Astrocyte of the spinal cord (primary cell): ENCODE results near the gene MKNK1.
A peak's percentile ranks its signal among the peaks of the same experiment; 100 is the strongest.

ENCODE experiments used
- DNase-seq: peaks from one replicate; pipeline ENCODE4 v3.0.0; 2011; ENCODE audit warnings: low read depth, low spot score
- H3K4me3 ChIP-seq: 2 replicates; pipeline ENCODE4 v1.5.1; 2011; ENCODE audit warnings: low read depth, mild to moderate bottlenecking, low read length, moderate library complexity
- in situ Hi-C: cut with HindIII; loops from 2 replicates; pipeline ENCODE4 v1.10.0; 2017; ENCODE audit warnings: low sequenced_read_pairs
- TF ChIP-seq, protein P1 (sequence below): IDR thresholded peaks from 2 replicates; pipeline ENCODE4 v1.5.1; 2012; ENCODE audit warnings: low read depth, mild to moderate bottlenecking, low read length, inconsistent platforms

Gene MKNK1

DNA sequence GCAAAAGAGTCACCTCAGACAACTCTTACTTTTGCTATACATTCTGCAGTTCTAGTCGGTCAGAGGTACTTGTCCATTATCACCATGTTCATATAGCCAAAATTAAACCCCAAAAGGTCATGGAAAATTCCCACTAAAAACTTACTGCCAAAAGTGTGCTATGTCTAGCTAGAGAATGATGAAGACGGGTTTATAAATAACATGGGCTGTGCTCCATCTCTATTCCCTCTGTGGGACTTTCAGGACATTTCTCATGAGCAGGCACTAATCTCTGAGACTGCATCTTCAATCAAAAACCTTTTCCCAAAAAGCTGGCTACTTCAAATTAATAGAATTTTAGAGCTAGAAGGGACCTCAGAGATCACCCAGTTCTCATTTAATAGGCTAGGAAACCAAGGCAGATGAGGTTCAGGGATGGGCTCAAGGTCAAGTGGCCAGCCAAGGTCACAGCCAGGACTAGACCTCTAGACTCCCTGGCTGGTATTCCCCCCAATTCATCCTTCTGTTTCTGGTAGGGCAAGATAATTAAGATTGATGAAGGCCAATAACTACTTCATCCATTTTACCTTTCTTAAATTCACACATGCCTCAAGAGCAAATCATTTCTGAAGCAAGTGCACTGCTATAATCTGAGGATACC is 33.5 kb upstream of the MKNK1 start:
- DNase-seq: no peak
- in situ Hi-C loops: no loop called here
- no peak overlapping the region for H3K4me3 ChIP-seq
- TF ChIP-seq, protein P1, sequence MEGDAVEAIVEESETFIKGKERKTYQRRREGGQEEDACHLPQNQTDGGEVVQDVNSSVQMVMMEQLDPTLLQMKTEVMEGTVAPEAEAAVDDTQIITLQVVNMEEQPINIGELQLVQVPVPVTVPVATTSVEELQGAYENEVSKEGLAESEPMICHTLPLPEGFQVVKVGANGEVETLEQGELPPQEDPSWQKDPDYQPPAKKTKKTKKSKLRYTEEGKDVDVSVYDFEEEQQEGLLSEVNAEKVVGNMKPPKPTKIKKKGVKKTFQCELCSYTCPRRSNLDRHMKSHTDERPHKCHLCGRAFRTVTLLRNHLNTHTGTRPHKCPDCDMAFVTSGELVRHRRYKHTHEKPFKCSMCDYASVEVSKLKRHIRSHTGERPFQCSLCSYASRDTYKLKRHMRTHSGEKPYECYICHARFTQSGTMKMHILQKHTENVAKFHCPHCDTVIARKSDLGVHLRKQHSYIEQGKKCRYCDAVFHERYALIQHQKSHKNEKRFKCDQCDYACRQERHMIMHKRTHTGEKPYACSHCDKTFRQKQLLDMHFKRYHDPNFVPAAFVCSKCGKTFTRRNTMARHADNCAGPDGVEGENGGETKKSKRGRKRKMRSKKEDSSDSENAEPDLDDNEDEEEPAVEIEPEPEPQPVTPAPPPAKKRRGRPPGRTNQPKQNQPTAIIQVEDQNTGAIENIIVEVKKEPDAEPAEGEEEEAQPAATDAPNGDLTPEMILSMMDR: no peak

DNA sequence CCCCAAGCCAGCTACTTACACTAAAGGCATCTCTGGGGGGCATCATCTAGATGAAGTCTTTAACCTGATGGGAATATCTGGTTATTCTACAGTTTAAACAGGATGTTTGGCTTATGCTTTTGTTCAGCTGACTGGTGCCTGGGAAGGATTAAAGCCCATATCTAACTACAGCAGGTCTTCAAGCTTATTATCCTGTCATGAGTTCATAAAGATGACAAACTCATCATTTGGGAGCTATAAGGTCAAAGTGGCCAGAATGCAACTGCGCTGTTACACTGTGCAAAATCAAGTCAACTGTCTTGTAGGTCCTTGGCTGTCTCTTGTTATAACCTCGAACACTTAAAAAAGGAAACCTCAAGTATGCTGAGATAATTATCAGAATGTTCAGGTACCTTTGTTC is 31.1 kb upstream of the MKNK1 start:
- TF ChIP-seq, protein P1: no peak
- H3K4me3 ChIP-seq: no peak overlapping the region
- in situ Hi-C loops: no loop called here
- no peak for DNase-seq

DNA sequence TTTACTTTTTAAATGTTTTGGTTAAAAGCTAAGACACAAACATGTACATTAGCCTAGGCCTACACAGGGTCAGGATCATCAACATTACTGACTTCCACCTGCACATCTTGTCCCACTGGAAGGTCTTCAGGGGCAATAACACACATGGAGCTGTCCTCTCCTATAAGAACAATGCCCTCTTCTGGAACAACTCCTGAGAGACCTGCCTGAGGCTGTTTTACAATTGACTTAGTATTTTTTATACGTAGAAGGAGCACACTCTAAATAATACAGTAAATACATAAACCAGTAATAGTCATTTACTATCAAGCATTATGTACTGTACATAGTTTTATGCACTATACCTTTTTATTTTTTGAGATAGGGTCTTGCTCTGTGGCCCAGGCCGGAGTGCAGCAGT is 26.7 kb upstream of the MKNK1 start:
- in situ Hi-C loops: no loop called here
- no peak for DNase-seq
- TF ChIP-seq, protein P1: no peak
- H3K4me3 ChIP-seq: no peak overlapping the region

DNA sequence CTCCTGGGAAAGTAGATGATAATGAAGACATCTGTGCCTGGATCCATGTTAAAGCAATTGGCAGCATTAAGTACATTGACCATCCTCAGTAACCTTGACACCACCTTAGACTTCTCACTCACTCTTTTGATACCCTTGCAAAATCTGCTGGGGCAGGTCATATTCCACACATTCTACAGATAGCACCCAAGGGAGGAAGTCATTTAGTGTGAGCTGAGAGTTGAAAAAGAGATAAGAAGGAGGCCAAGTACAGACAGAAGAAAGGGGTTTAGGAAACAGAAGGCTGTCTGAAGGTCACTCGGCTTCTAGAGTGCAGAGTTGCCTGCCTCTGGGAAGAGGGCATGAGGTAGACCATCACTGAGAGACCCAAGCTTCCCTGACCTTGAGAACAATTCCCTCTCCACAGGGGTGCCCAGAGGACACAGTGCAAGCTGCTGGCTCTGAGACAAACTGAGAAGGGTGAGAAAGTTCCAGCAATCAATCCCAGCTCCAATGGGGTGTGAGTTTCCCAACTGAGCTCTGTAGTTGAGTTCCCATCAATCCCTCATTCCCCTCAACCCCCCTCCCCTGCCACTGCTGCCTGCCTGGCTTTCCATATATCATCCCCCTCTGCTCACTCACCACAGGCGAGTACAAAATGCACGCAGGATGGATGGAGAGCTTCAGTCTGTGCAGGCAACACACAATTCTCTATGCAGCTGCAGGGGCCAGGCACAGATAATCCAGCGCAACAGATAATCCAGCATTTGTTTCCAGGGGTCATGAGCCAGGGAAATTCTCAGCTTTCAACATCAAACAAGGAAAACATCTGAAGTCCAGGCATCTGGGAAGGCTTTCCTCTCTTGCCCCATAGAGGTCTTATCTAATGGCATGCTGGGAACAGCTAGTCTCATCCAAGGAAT is 19.9 kb upstream of the MKNK1 start:
- TF ChIP-seq, protein P1: no peak
- no peak for DNase-seq
- H3K4me3 ChIP-seq: no peak overlapping the region
- in situ Hi-C loops: no loop called here

DNA sequence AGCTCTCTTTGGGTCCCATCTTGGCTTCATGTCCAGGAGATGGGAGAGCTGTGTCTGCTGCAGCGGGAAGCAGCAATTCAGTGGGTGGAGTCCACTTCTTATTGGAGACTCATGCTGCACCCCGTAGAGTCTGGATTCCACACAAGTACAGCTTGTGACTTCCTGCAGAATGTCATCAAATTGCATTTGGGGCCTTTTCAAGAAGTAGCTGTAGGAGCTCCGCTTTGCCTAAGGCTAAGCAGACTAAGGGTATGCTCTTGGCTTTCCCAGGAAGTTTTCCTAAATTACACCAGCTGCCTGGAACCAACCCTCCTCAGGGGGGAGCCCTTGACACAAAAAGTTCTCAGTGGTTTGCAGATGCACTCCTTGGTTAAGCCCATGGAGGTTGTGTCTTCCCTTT is 18.3 kb upstream of the MKNK1 start:
- no peak overlapping the region for H3K4me3 ChIP-seq
- in situ Hi-C loops: no loop called here
- no peak for DNase-seq
- TF ChIP-seq, protein P1: peak; percentile 48

DNA sequence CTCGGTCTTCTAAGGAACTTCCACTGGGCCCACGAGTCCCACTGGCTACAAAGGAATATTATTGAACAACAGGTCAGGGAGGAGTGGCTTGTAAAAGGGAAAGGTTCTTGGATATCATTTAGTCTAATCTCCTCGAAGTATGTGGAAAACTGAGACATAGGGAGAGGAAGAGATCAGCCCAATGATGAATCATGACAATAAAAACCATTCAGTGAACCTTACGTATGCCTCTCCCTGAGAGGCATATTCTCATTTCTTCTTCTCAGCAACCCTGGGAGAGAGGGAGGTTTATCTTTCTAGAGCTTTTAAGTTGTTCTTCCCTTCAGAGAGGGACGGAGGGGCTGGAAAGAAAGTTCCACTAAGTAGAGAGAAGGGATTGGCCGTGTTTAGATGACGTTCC is 17.9 kb upstream of the MKNK1 start:
- in situ Hi-C loops: no loop called here
- TF ChIP-seq, protein P1: no peak
- DNase-seq: no peak
- H3K4me3 ChIP-seq: no peak overlapping the region
